Caco-2 (cell line): Measurements from ENCODE around the gene CTSD. TPM values are rescaled to one million over a fixed set of nuclear protein-coding genes. Genes with fewer than 3 reads are reported as not detected.
"Not testable (repeated sequence)": the region's sequence is repeated elsewhere in the genome, so short reads cannot be mapped to it uniquely, and the experiment has no call there.

ENCODE experiments used
- BruUV-seq: library from RNA; stranded (reverse); fragments of 400-500 nt; replicated peaks from 2 replicates; lab custom pipeline; 2021; lab: Mats Ljungman, UMichigan
- CTCF ChIA-PET: fragments of 300-600 bp; sonication (Branson Sonifier 250); formaldehyde crosslinking; loops from one replicate; lab custom pipeline; 2022; ENCODE audit warnings: antibody characterized with exemption; lab: Charles Lee
- POLR2A ChIA-PET: fragments of 300-600 bp; sonication (Branson Sonifier 250); formaldehyde crosslinking; loops from one replicate; lab custom pipeline; 2022; ENCODE audit warnings: antibody characterized with exemption; lab: Charles Lee
- DNase-seq, 2 experiments: peaks; one replicate each; pipeline versions ENCODE4 v3.0.0 to v3.0.0-alpha.2; 2020 to 2022
- H3K27me3 ChIP-seq: replicated peaks from 2 replicates; pipeline ENCODE4 v1.6.0; 2011; ENCODE audit warnings: low read length; ENCODE audit not compliant: control insufficient read depth, insufficient read depth
- H3K36me3 ChIP-seq: 2 replicates; pipeline ENCODE4 v1.5.1; 2011; ENCODE audit warnings: low read length; ENCODE audit not compliant: control insufficient read depth, insufficient read depth
- H3K4me1 ChIP-seq: fragments of 250-450 bp; sonication (Bioruptor Pico); 2 replicates; pipeline ENCODE4 v1.5.1; 2020; ENCODE audit warnings: mild to moderate bottlenecking
- H3K4me3 ChIP-seq: 2 replicates; pipeline ENCODE4 v1.5.1; 2011; ENCODE audit warnings: low read depth, mild to moderate bottlenecking, control low read depth, low read length
- H3K9me3 ChIP-seq: fragments of 250-450 bp; sonication (Bioruptor Pico); 2 replicates; pipeline ENCODE4 v1.5.1; 2020; ENCODE audit warnings: mild to moderate bottlenecking, moderate library complexity
- H3K27ac Mint-ChIP-seq: one replicate; pipeline ENCODE4 v1.8.0; 2022; ENCODE audit warnings: mixed read lengths; ENCODE audit not compliant: unreplicated experiment
- H3K27me3 Mint-ChIP-seq: one replicate; pipeline ENCODE4 v1.8.0; 2022; ENCODE audit warnings: mixed read lengths; ENCODE audit not compliant: insufficient read depth, unreplicated experiment
- H3K36me3 Mint-ChIP-seq: one replicate; pipeline ENCODE4 v1.8.0; 2022; ENCODE audit warnings: mild to moderate bottlenecking, mixed read lengths; ENCODE audit not compliant: insufficient read depth, unreplicated experiment
- H3K4me1 Mint-ChIP-seq: one replicate; pipeline ENCODE4 v1.8.0; 2022; ENCODE audit warnings: low read depth, mixed read lengths; ENCODE audit not compliant: unreplicated experiment
- H3K4me3 Mint-ChIP-seq: one replicate; pipeline ENCODE4 v1.8.0; 2022; ENCODE audit warnings: mild to moderate bottlenecking, moderate library complexity, mixed read lengths; ENCODE audit not compliant: unreplicated experiment
- H3K9me3 Mint-ChIP-seq: one replicate; pipeline ENCODE4 v1.8.0; 2022; ENCODE audit warnings: mixed read lengths; ENCODE audit not compliant: unreplicated experiment
- intact Hi-C: fragments of 100-400 bp; cut with micrococcal nuclease; formaldehyde crosslinking; loops from one replicate; pipeline ENCODE4 v1.10.0; 2022; ENCODE audit not compliant: unreplicated experiment
- total RNA-seq: library from RNA; stranded (reverse); gene quantifications from 2 replicates; pipeline ENCODE4 v1.2.3, GENCODE V29; 2022
- TF ChIP-seq, protein P1 (sequence below), 2 experiments: fragments of 200-600 bp in 1 of 2; IDR thresholded peaks; 1 replicate in 1 of 2; 2 replicates in 1 of 2; pipeline versions ENCODE4 v1.5.1 to v1.8.0; 2011 to 2022; ENCODE audit warnings: antibody characterized with exemption in 1 of 2, control low read depth in 1 of 2, inconsistent platforms in 1 of 2, low read depth in 1 of 2, low read length in 1 of 2, mild to moderate bottlenecking in 1 of 2, moderate library complexity in 1 of 2; ENCODE audit not compliant: insufficient read depth in 1 of 2, severe bottlenecking in 1 of 2, unreplicated experiment in 1 of 2

Gene CTSD
- total RNA-seq, 1 experiment from 2014 or later: 335 TPM

DNA sequence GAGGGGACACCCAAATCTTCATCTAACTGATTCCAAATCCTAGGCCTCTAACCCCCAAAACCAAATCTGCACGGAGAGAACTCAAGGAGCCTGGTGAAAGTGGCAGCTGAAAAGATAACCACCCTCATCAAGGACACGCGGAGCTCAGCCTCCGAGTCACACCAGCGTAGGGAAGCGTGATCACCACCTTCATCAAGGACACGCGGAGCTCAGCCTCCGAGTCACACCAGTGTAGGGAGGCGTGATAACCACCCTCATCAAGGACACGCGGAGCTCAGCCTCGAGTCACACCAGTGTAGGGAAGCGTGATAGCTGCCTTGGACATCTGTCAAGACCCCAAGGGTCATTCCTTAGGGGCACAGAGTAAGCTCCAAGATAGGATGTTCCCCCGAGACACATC lies 41.8 kb upstream of the CTSD start:
- intact Hi-C loops: no loop called here
- Mint-ChIP-seq H3K36me3 (peaks cover 5% of the 10 kb centered on the region), H3K27ac (no peak overlapping the region), H3K27me3 (no peaks in the 10 kb centered on the region), H3K4me3 (no peak overlapping the region), H3K9me3 (peaks cover 20% of the 10 kb centered on the region), H3K4me1 (peaks cover 26% of the 10 kb centered on the region)
- H3K9me3 ChIP-seq: peaks cover 4% of the 10 kb centered on the region; the same call in 1 of the 2 replicates
- ChIA-PET POLR2A (no interaction called here), CTCF (interaction anchor here (1.2 kb wide), 1 partner anchor 112 kb away, joined by 3 read pairs; no protein-coding TSS in a partner anchor)
- no peaks in the 10 kb centered on the region for H3K36me3 ChIP-seq
- H3K4me1 ChIP-seq: peaks cover 12% of the 10 kb centered on the region
- H3K4me3 ChIP-seq: no peak overlapping the region
- BruUV-seq: no TSS peak
- TF ChIP-seq, protein P1, sequence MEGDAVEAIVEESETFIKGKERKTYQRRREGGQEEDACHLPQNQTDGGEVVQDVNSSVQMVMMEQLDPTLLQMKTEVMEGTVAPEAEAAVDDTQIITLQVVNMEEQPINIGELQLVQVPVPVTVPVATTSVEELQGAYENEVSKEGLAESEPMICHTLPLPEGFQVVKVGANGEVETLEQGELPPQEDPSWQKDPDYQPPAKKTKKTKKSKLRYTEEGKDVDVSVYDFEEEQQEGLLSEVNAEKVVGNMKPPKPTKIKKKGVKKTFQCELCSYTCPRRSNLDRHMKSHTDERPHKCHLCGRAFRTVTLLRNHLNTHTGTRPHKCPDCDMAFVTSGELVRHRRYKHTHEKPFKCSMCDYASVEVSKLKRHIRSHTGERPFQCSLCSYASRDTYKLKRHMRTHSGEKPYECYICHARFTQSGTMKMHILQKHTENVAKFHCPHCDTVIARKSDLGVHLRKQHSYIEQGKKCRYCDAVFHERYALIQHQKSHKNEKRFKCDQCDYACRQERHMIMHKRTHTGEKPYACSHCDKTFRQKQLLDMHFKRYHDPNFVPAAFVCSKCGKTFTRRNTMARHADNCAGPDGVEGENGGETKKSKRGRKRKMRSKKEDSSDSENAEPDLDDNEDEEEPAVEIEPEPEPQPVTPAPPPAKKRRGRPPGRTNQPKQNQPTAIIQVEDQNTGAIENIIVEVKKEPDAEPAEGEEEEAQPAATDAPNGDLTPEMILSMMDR (IDR thresholded peaks at IDR 0.05; ENCODE audit: insufficient read depth in 1 of 2, low read depth in 1 of 2, low read length in 1 of 2, severe bottlenecking in 1 of 2, unreplicated experiment in 1 of 2): no peak
- DNase-seq: no peak
- H3K27me3 ChIP-seq: no peaks in the 10 kb centered on the region

DNA sequence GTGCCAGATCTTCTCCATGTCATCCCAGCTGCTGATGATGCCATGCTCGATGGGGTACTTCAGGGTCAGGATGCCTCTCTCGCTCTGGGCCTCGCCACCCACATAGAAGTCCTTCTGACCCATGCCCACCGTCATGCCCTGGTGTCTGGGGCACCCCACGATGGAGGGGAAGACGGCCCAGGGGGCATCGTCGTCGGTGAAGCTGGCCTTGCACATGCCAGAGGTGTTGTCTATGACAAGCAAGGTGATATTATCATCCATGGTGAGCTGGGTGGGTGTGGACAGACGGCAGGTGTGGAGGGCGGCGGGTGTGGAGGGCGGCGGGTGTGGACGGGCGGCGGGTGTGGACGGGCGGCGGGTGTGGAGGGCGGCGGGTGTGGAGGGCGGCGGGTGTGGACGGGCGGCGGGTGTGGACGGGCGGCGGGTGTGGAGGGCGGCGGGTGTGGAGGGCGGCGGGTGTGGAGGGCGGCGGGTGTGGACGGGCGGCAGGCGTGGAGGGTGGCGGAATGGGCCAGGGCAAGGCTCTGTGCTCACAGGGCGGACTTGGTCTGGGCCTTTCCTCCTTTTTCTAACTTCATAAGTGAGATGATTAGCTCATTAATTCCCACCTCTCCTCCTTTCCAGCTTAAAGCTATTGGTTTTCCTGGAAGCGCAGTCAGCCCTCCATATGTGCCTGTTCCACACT lies 40.2 kb upstream of the CTSD start:
- H3K36me3 Mint-ChIP-seq, H3K27ac Mint-ChIP-seq, H3K27me3 Mint-ChIP-seq, BruUV-seq, H3K4me3 Mint-ChIP-seq, H3K9me3 ChIP-seq, intact Hi-C loops, CTCF ChIA-PET, H3K4me3 ChIP-seq, H3K27me3 ChIP-seq, H3K36me3 ChIP-seq, POLR2A ChIA-PET, DNase-seq: not testable (repeated sequence)
- H3K9me3 Mint-ChIP-seq: peaks cover 11% of the 10 kb centered on the region
- peaks cover 26% of the 10 kb centered on the region for H3K4me1 Mint-ChIP-seq
- peaks cover 12% of the 10 kb centered on the region for H3K4me1 ChIP-seq

DNA sequence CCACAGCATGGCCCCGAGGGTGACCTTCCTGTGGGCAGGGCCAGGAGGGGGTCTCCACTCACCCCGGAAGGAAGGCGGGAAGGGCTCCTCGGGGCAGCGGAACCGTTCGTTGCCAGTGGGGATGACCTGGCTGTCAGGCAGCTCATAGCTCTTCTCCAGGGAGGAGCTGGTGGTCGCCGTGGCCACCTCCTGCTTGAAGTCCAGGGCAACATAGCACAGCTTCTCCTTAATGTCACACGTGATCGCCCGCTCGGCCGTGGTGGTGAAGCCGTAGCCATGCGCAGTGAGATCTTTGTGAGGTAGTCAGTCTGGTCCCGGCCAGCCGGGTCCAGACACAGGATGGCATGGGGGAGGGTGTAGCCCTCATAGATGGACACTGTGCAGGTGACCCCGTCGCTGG lies 39.5 kb upstream of the CTSD start:
- Histone ChIP-seq H3K27me3 (no peaks in the 10 kb centered on the region), H3K4me3 (no peak overlapping the region), H3K36me3 (no peaks in the 10 kb centered on the region), H3K4me1 (peaks cover 12% of the 10 kb centered on the region), H3K9me3 (no peaks in the 10 kb centered on the region)
- H3K4me3 Mint-ChIP-seq: no peak overlapping the region
- H3K27ac Mint-ChIP-seq: no peak overlapping the region
- ChIA-PET POLR2A (no interaction called here), CTCF (no interaction called here)
- DNase-seq: no peak
- TF ChIP-seq, protein P1 (IDR thresholded peaks at IDR 0.05; ENCODE audit: insufficient read depth in 1 of 2, low read depth in 1 of 2, low read length in 1 of 2, severe bottlenecking in 1 of 2, unreplicated experiment in 1 of 2): no peak
- peaks cover 5% of the 10 kb centered on the region for H3K36me3 Mint-ChIP-seq
- no TSS peak for BruUV-seq
- peaks cover 3% of the 10 kb centered on the region for H3K9me3 Mint-ChIP-seq
- no peaks in the 10 kb centered on the region for H3K27me3 Mint-ChIP-seq
- peaks cover 26% of the 10 kb centered on the region for H3K4me1 Mint-ChIP-seq
- intact Hi-C loops: no loop called here
